LNCaP clone FGC (cell line): ENCODE measurements around the gene SLC22A16.
"Not testable (repeated sequence)": the region's sequence is repeated elsewhere in the genome, so short reads cannot be mapped to it uniquely, and the experiment has no call there.

ENCODE experiments used
- DNase-seq: peaks from one replicate; pipeline ENCODE4 v3.0.0-alpha.2; 2011; ENCODE audit warnings: low read depth
- H3K4me3 ChIP-seq: 2 replicates; pipeline ENCODE4 v1.5.1; 2011; ENCODE audit warnings: mild to moderate bottlenecking, low read depth, low read length, control low read depth
- CTCF ChIP-seq: IDR thresholded peaks from 2 replicates; pipeline ENCODE4 v1.5.1; 2012; ENCODE audit warnings: mild to moderate bottlenecking; ENCODE audit not compliant: control insufficient read depth, insufficient read depth; ENCODE audit errors: extremely low read depth

The SLC22A16 gene

GRCh38 chr6:110462884-110463481 is 13.4 kb downstream of the SLC22A16 start:
- TF ChIP-seq CTCF, result no peak
- no peak overlapping the region for H3K4me3 ChIP-seq
- DNase-seq, result no peak

DNA sequence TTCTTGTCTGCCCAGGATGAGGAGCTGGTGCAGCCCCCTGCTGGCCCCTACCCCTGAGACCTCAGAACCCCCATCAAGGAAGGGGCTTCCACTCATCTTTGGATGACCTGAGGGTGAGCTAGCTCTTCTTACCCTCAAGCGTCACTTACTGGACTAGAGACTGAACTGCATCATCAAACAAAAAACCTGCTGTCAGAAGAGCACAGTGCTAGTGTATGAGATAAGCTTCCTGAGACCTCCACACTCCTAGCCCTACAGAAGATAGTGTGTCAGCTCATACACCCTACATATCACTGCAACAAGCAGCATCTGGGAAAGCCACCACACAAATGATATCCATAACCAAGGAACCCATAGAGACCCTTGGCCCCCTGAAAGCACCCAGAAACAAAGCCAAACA is 15.0 kb downstream of the SLC22A16 start:
- TF ChIP-seq CTCF, result no peak
- no peak overlapping the region for H3K4me3 ChIP-seq
- DNase-seq, result no peak

DNA sequence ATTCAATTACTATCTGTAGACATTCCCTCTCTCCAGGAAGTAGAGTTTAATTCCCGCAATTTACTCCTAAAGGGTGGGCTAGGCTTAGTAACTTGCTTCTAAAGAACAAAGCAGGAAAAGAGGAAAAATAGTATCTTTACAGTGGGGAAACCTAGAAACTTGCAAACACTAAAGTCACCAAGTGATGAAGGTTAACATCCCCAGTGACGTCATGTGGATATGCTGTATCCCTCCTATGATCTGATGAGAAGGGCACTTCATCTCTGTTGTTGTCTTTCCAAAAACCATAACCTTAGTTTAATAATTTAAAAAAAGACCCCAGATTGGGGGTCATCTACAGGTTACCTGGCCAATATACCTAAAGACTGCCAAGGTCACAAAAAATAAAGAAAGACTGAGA is 17.3 kb downstream of the SLC22A16 start:
- no peak for DNase-seq
- H3K4me3 ChIP-seq, result no peak overlapping the region
- no peak for TF ChIP-seq CTCF

DNA sequence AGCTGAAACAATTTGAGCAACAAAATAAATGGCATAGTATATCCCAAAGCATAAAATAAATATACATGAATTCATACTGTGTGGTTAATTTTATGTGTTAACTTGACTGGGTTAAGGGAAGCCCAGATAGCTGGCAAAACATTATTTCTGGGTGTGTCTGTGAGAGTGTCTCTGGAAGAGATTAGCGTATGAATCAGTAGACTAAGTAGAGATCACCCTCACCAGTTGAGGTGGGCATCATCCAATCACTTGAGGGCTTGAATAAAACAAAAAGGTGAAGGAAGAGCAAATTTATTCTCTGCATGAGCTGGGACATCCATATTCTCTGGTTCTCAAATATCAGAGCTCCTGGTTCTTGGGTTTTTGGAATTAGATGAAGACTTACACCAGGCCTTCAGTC is 17.9 kb downstream of the SLC22A16 start:
- DNase-seq, result no peak
- H3K4me3 ChIP-seq, result no peak overlapping the region
- TF ChIP-seq CTCF, result no peak

DNA sequence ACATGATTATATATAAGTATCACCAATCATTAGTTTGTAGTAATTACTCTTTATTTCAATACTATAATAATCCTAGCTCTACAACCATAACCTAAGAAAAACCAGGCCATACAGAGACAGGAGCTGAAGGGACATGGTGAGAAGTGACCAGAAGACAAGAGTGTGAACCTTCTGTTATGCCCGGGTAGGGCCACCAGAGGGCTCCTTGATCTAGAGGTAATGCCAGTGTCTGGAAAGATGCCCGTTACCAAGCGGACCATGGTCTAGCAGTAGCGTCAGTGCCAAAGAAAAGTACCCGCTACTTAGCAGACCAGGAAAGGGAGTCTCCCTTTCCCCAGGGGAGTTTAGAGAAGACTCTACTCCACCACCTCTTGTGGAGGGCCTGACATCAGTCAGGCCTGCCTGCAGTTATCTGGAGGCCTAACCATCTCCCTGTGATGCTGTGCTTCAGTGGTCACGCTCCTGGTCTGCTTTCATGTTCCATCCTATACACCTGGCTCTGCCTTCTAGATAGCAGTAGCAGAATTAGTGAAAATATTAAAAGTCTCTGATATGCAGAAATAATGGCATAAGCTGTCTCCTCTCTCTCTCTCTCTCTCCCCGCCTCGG is 18.7 kb downstream of the SLC22A16 start:
- DNase-seq, result peak; percentile 64
- TF ChIP-seq CTCF, result peak; percentile 71
- not testable (repeated sequence) for H3K4me3 ChIP-seq

DNA sequence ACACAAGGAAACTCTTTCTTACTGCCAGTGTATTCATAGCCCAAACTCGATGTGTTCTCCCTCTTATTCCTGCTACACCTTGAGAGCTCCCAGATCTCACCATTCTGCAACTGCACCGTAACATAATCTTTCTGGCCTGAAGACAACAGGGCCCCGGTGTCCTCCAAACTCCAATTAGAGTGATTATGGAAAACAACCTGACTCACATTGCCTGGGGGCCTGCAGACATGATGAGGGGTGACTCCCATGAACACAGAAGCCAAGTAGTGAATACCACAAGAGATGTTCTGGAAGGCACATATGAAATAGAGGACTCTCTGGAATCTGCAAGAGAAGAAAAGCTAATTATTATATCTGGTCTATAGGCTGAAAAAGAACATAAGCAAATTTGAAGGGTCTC is 19.7 kb downstream of the SLC22A16 start:
- H3K4me3 ChIP-seq, result no peak overlapping the region
- no peak for DNase-seq
- TF ChIP-seq CTCF, result no peak

- no peak for DNase-seq
- no peak overlapping the region for H3K4me3 ChIP-seq
- no peak for TF ChIP-seq CTCF
These were observed 26.9 kb downstream of the SLC22A16 start for GRCh38 chr6:110449541-110449895.
